ENCODE results near the gene CMSS1.

- no peak for TF ChIP-seq CTCF (IDR thresholded peaks at IDR 0.05)
- TF ChIP-seq EZH2 (IDR thresholded peaks at IDR 0.05) = no peak
- no peak for TF ChIP-seq EZH2phosphoT487 (IDR thresholded peaks at IDR 0.05)
Measured at GRCh38 chr3:100083209-100083608, 265.5 kb downstream of the CMSS1 start.

Data from neural progenitor cell (in vitro differentiated cells).